Measurements from ENCODE around the gene LTC4S. TPM values are rescaled to one million over a fixed set of nuclear protein-coding genes. Genes with fewer than 3 reads are reported as not detected.

Gene LTC4S
- total RNA-seq, 1 experiment from 2014 or later = 2.4 TPM

- H3K27ac Mint-ChIP-seq (ENCODE audit: unreplicated experiment) = peak overlapping the region; percentile 47
- TF ChIP-seq CTCF (IDR thresholded peaks at IDR 0.05; ENCODE audit: insufficient read depth in 1 of 2, low read depth in 1 of 2, low read length in 1 of 2, severe bottlenecking in 1 of 2, unreplicated experiment in 1 of 2) = no peak
- Histone ChIP-seq H3K4me3 (ENCODE audit: low read depth, low read length) (no peak overlapping the region), H3K4me1 (peaks cover 24% of the 10 kb centered on the region), H3K27me3 (replicated peaks; ENCODE audit: control insufficient read depth, insufficient read depth, low read length) (no peaks in the 10 kb centered on the region), H3K9me3 (no peaks in the 10 kb centered on the region), H3K36me3 (ENCODE audit: control insufficient read depth, insufficient read depth, low read length) (peaks cover 7% of the 10 kb centered on the region)
- H3K36me3 Mint-ChIP-seq (ENCODE audit: insufficient read depth, unreplicated experiment) = peaks cover 72% of the 10 kb centered on the region
- ChIA-PET POLR2A (no interaction called here), CTCF (no interaction called here)
- no TSS peak for BruUV-seq (replicated peaks)
- no peak overlapping the region for H3K4me3 Mint-ChIP-seq (ENCODE audit: unreplicated experiment)
- no peaks in the 10 kb centered on the region for H3K27me3 Mint-ChIP-seq (ENCODE audit: insufficient read depth, unreplicated experiment)
- intact Hi-C loops (cut with micrococcal nuclease; ENCODE audit: unreplicated experiment) = loop anchor here (10.0 kb wide), 1 partner anchor 191 kb away; the partner anchor contains the start of gene HNRNPH1
- DNase-seq = no peak
- H3K9me3 Mint-ChIP-seq (ENCODE audit: unreplicated experiment) = no peaks in the 10 kb centered on the region
- peaks cover 17% of the 10 kb centered on the region for H3K4me1 Mint-ChIP-seq (ENCODE audit: low read depth, unreplicated experiment)
Measured at GRCh38 chr5:179815491-179816249, 21.9 kb downstream of the LTC4S start.

- peaks cover 24% of the 10 kb centered on the region for H3K4me1 ChIP-seq
- no peaks in the 10 kb centered on the region for H3K27me3 ChIP-seq (replicated peaks; ENCODE audit: control insufficient read depth, insufficient read depth, low read length)
- no peak for DNase-seq
- no peak for TF ChIP-seq CTCF (IDR thresholded peaks at IDR 0.05; ENCODE audit: insufficient read depth in 1 of 2, low read depth in 1 of 2, low read length in 1 of 2, severe bottlenecking in 1 of 2, unreplicated experiment in 1 of 2)
- ChIA-PET POLR2A (no interaction called here), CTCF (no interaction called here)
- intact Hi-C loops (cut with micrococcal nuclease; ENCODE audit: unreplicated experiment) = loop anchor here (10.0 kb wide), 1 partner anchor 192 kb away; the partner anchor contains the start of gene HNRNPH1
- no peaks in the 10 kb centered on the region for H3K9me3 ChIP-seq
- peaks cover 17% of the 10 kb centered on the region for H3K4me1 Mint-ChIP-seq (ENCODE audit: low read depth, unreplicated experiment)
- H3K27ac Mint-ChIP-seq (ENCODE audit: unreplicated experiment) = no peak overlapping the region
- H3K9me3 Mint-ChIP-seq (ENCODE audit: unreplicated experiment) = no peaks in the 10 kb centered on the region
- peaks cover 7% of the 10 kb centered on the region for H3K36me3 ChIP-seq (ENCODE audit: control insufficient read depth, insufficient read depth, low read length)
- H3K27me3 Mint-ChIP-seq (ENCODE audit: insufficient read depth, unreplicated experiment) = no peaks in the 10 kb centered on the region
- no peak overlapping the region for H3K4me3 ChIP-seq (ENCODE audit: low read depth, low read length)
- BruUV-seq (replicated peaks) = no TSS peak
- no peak overlapping the region for H3K4me3 Mint-ChIP-seq (ENCODE audit: unreplicated experiment)
- peaks cover 72% of the 10 kb centered on the region for H3K36me3 Mint-ChIP-seq (ENCODE audit: insufficient read depth, unreplicated experiment)
Measured at GRCh38 chr5:179816401-179816795, 22.6 kb downstream of the LTC4S start.

- Mint-ChIP-seq H3K27me3 (ENCODE audit: insufficient read depth, unreplicated experiment) (no peaks in the 10 kb centered on the region), H3K4me3 (ENCODE audit: unreplicated experiment) (no peak overlapping the region), H3K36me3 (ENCODE audit: insufficient read depth, unreplicated experiment) (peaks cover 72% of the 10 kb centered on the region), H3K4me1 (ENCODE audit: low read depth, unreplicated experiment) (peaks cover 20% of the 10 kb centered on the region), H3K27ac (ENCODE audit: unreplicated experiment) (no peak overlapping the region), H3K9me3 (ENCODE audit: unreplicated experiment) (no peaks in the 10 kb centered on the region)
- intact Hi-C loops (cut with micrococcal nuclease; ENCODE audit: unreplicated experiment) = loop anchor here (10.0 kb wide), 1 partner anchor 192 kb away; the partner anchor contains the start of gene HNRNPH1
- peaks cover 25% of the 10 kb centered on the region for H3K4me1 ChIP-seq
- no peaks in the 10 kb centered on the region for H3K9me3 ChIP-seq
- POLR2A ChIA-PET = no interaction called here
- TF ChIP-seq CTCF (IDR thresholded peaks at IDR 0.05; ENCODE audit: insufficient read depth in 1 of 2, low read depth in 1 of 2, low read length in 1 of 2, severe bottlenecking in 1 of 2, unreplicated experiment in 1 of 2) = no peak
- CTCF ChIA-PET = no interaction called here
- H3K36me3 ChIP-seq (ENCODE audit: control insufficient read depth, insufficient read depth, low read length) = peaks cover 7% of the 10 kb centered on the region
- no TSS peak for BruUV-seq (replicated peaks)
- no peak overlapping the region for H3K4me3 ChIP-seq (ENCODE audit: low read depth, low read length)
- no peak for DNase-seq
- no peaks in the 10 kb centered on the region for H3K27me3 ChIP-seq (replicated peaks; ENCODE audit: control insufficient read depth, insufficient read depth, low read length)
Measured at GRCh38 chr5:179816796-179817469, 23.1 kb downstream of the LTC4S start.

Data from Caco-2 (cell line).